Activated T-helper 2 cell treated with anti-CD3 and anti-CD28 coated beads, Interferon-gamma antibody, Interleukin-2, Interleukin-4, amounts not matched to agents 10 μg/mL and 5 μg/mL and 100 μg/mL, durations not matched to agents 14 hours and 24 hours and 36 hours (primary cell): Measurements from ENCODE around the gene DNAI4. TPM values are rescaled to one million over a fixed set of nuclear protein-coding genes. Genes with fewer than 3 reads are reported as not detected.
"Not testable (repeated sequence)": the region's sequence is repeated elsewhere in the genome, so short reads cannot be mapped to it uniquely, and the experiment has no call there.

Experiments used
- DNase-seq: peaks from one replicate; pipeline ENCODE4 v3.0.0; 2021; ENCODE audit warnings: low spot score
- H3K27ac Mint-ChIP-seq: one replicate; pipeline ENCODE4 v1.8.0; 2021; ENCODE audit warnings: mixed read lengths
- H3K27me3 Mint-ChIP-seq: one replicate; pipeline ENCODE4 v1.8.0; 2021; ENCODE audit warnings: low read depth, mixed read lengths
- H3K36me3 Mint-ChIP-seq: one replicate; pipeline ENCODE4 v1.8.0; 2021; ENCODE audit warnings: low read depth, mixed read lengths
- H3K4me1 Mint-ChIP-seq: one replicate; pipeline ENCODE4 v1.8.0; 2021; ENCODE audit warnings: low read depth, mixed read lengths
- H3K4me3 Mint-ChIP-seq: one replicate; pipeline ENCODE4 v1.8.0; 2021; ENCODE audit warnings: low read depth, mild to moderate bottlenecking, moderate library complexity, mixed read lengths
- H3K9me3 Mint-ChIP-seq: one replicate; pipeline ENCODE4 v1.8.0; 2021; ENCODE audit warnings: mixed read lengths
- intact Hi-C: fragments of 100-400 bp; cut with micrococcal nuclease; formaldehyde crosslinking; loops from one replicate; pipeline ENCODE4 v1.15.1; 2023
- total RNA-seq: library from RNA; stranded (reverse); gene quantifications from 2 replicates; pipeline ENCODE4 v1.2.3, GENCODE V29; 2022

Gene DNAI4
- total RNA-seq, 1 donor from 2014 or later, result 1.7 TPM

DNA sequence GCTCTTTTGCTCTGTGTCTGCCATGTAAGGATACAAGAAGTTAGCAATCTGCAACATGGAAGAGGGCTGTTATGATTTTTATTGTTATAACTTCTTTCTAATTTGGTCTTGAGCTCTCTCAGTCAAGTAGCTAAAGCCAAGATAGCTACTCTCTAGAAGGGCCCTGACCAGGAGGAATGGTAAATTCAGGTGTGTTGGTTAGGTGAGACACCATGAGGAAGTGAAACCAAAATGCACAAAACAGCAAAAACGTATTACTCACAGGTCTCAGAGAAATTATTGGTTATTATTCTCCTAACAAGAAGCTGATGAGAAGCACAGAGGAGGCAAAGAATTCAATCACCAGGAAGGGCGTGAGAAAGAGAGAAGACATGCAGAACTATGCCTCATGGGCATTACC lies 71.8 kb downstream of the DNAI4 start:
- no peak overlapping the region for H3K27ac Mint-ChIP-seq
- no peak for DNase-seq
- no peaks in the 10 kb centered on the region for H3K36me3 Mint-ChIP-seq
- no peaks in the 10 kb centered on the region for H3K9me3 Mint-ChIP-seq
- intact Hi-C loops, result no loop called here
- no peak overlapping the region for H3K4me3 Mint-ChIP-seq
- no peaks in the 10 kb centered on the region for H3K27me3 Mint-ChIP-seq
- no peaks in the 10 kb centered on the region for H3K4me1 Mint-ChIP-seq

DNA sequence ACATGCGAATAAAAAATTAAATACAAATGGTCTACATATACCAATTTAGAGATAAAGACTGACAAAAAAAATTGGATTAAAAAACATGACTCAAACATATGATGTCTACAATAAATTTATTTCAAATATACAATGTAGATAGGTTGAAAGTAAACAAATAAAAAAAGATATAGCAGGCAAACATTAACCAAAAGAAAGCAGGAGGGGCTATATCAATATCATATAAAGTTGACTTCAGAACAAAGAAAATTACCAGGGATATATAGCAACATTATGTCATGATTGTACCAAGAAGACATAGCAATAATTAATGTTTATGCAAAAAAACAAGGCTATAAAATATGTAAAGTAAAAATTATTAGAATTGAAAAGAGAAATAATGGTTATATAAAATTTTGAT lies 73.7 kb downstream of the DNAI4 start:
- no peaks in the 10 kb centered on the region for H3K27me3 Mint-ChIP-seq
- H3K9me3 Mint-ChIP-seq, result no peaks in the 10 kb centered on the region
- H3K36me3 Mint-ChIP-seq, result no peaks in the 10 kb centered on the region
- H3K4me3 Mint-ChIP-seq, result no peak overlapping the region
- H3K27ac Mint-ChIP-seq, result no peak overlapping the region
- intact Hi-C loops, result no loop called here
- DNase-seq, result no peak
- no peaks in the 10 kb centered on the region for H3K4me1 Mint-ChIP-seq

DNA sequence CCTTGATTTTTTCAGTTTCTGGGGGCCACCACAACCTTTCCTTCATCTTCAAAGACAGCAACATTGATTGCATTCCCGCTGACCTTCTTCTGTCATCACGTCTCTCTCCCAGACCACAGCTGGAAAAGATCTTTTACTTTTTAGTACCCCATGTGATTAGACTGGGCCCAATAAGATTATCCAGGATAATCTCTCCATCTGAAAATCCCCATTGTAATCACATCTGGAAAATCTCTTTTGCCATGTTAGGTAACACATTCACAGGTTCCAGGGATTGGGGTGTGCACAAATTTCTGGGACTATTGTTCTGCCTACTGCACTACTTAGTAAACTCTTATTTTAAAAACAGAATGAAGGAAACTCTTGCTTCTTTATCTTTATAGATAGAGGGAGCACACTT lies 76.5 kb downstream of the DNAI4 start:
- Mint-ChIP-seq H3K4me3 (no peak overlapping the region), H3K9me3 (no peaks in the 10 kb centered on the region), H3K4me1 (no peaks in the 10 kb centered on the region), H3K27ac (no peak overlapping the region), H3K27me3 (no peaks in the 10 kb centered on the region), H3K36me3 (no peaks in the 10 kb centered on the region)
- DNase-seq, result no peak
- intact Hi-C loops, result no loop called here

DNA sequence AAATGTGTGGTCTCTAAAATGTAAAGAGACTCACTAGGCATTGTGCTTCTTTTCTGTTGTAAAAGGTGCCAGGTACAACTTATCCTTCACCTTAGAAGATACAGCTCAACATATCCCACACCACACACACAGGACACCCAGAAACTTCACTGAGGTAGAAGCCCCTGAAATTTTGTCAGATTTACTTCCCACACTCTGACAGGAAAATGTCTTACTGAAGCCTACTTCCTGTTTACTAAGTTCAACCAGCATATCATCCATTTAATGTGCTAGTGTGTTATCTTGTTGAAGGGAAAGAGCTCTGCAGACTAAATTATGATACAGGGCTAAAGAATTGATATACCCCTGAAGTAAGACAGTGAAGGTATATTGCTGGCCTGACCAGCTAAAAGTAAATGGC lies 83.7 kb downstream of the DNAI4 start:
- H3K27me3 Mint-ChIP-seq, result no peaks in the 10 kb centered on the region
- intact Hi-C loops, result no loop called here
- H3K9me3 Mint-ChIP-seq, result no peaks in the 10 kb centered on the region
- H3K27ac Mint-ChIP-seq, result peak overlapping the region; percentile 52
- no peak overlapping the region for H3K4me3 Mint-ChIP-seq
- H3K36me3 Mint-ChIP-seq, result no peaks in the 10 kb centered on the region
- H3K4me1 Mint-ChIP-seq, result peaks cover 6% of the 10 kb centered on the region
- DNase-seq, result no peak

DNA sequence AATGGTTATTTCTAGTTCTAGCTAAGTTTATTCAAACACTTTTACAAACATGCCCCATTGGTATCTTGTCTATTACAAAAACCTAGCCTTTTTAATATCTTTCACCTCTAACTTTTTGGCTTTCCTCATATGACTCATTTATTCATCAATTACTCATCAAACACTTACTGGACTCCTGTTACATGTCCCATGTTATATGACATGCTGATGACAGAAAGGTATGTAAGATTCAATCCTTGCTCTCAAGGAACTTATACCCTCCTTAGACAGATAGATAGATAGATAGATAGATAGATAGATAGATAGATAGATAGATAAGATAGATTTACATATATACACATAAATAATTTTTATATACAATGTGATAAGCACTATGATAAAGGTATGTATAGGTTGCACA lies 89.7 kb downstream of the DNAI4 start:
- intact Hi-C loops, result no loop called here
- Mint-ChIP-seq H3K27ac (no peak overlapping the region), H3K4me1 (no peaks in the 10 kb centered on the region), H3K4me3 (no peak overlapping the region), H3K27me3 (no peaks in the 10 kb centered on the region), H3K9me3 (no peaks in the 10 kb centered on the region), H3K36me3 (no peaks in the 10 kb centered on the region)
- no peak for DNase-seq

DNA sequence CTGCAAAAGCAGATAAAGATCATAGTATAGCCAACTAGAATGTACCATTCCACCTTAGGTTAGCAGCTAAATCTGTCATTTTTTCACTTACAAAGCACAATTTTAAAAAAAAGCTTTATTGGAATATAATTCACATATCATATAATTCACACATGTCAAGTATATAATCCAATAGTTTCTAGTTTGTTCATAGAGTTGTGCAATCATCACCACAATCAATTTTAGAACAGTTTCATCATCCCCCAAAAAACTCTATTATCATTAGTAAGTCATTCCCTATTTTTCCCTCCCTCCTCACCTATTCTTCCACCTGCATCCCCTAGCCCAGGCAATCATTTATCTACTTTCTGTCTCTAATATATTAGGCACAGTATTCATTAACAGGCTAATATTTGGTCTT lies 91.5 kb downstream of the DNAI4 start:
- no peaks in the 10 kb centered on the region for H3K27me3 Mint-ChIP-seq
- H3K36me3 Mint-ChIP-seq, result no peaks in the 10 kb centered on the region
- intact Hi-C loops, result no loop called here

DNA sequence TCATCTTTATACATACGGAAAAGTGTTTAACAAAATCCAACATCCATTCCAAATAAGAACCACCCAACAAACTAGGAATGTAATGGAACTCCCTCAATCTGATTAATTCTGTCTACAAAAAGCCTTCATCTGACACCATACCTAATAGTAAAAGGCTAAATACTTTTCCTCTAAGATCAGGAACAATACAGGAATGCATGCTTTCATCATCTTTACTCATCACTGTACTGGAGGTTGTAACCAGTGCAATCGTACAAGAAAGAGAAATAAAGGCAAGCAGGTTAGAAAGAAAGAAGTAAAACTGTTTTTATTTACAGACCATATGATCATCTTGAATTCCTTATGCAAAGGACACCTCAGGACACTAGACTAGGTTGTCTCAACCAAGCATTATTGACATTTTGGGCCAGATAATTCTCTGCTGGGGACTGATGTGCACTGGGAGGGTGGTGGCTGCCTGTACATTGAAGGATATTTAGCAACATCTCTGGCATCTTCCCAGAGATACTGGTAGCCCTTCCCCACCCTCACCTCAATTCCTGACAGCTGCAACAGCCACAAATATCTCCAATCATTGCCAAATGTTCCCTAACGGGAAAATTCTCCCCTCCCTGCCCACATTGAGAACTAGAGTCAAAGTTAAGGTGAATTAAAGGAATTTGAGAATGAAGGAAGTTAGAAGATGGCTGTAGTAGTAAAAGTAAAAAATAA lies 93.0 kb downstream of the DNAI4 start:
- Mint-ChIP-seq H3K4me3 (no peak overlapping the region), H3K4me1 (no peaks in the 10 kb centered on the region), H3K27me3 (no peaks in the 10 kb centered on the region), H3K27ac (no peak overlapping the region), H3K36me3 (no peaks in the 10 kb centered on the region), H3K9me3 (no peaks in the 10 kb centered on the region)
- no peak for DNase-seq
- intact Hi-C loops, result no loop called here

More for the DNA sequence above, 91.5 kb downstream of the DNAI4 start:
- no peaks in the 10 kb centered on the region for H3K4me1 Mint-ChIP-seq
- no peak overlapping the region for H3K4me3 Mint-ChIP-seq
- DNase-seq, result no peak
- H3K27ac Mint-ChIP-seq, result no peak overlapping the region
- H3K9me3 Mint-ChIP-seq, result no peaks in the 10 kb centered on the region

DNA sequence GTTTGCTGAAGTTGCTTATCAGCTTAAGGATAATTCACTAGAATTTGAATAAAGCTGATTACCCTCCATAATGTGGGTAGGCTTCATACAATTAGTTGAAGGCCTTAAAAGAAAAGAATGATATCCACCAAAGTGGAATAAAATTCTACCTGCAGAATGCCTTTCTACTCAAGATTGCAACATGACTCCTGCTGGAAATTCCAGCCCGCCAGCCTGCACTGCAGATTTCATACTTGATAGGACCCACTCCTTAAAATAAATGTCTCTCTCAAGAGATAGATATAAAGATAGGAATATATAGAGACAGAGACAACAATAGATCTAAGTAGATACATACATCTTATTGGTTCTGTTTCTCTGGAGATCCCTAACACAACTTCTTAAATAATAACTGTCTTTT lies 99.9 kb downstream of the DNAI4 start:
- Mint-ChIP-seq H3K4me3 (no peak overlapping the region), H3K27me3 (no peaks in the 10 kb centered on the region), H3K4me1 (no peaks in the 10 kb centered on the region), H3K36me3 (no peaks in the 10 kb centered on the region), H3K27ac (no peak overlapping the region), H3K9me3 (no peaks in the 10 kb centered on the region)
- DNase-seq, result no peak
- intact Hi-C loops, result loop anchor here (10.0 kb wide), 1 partner anchor 60 kb away; no protein-coding TSS in a partner anchor

DNA sequence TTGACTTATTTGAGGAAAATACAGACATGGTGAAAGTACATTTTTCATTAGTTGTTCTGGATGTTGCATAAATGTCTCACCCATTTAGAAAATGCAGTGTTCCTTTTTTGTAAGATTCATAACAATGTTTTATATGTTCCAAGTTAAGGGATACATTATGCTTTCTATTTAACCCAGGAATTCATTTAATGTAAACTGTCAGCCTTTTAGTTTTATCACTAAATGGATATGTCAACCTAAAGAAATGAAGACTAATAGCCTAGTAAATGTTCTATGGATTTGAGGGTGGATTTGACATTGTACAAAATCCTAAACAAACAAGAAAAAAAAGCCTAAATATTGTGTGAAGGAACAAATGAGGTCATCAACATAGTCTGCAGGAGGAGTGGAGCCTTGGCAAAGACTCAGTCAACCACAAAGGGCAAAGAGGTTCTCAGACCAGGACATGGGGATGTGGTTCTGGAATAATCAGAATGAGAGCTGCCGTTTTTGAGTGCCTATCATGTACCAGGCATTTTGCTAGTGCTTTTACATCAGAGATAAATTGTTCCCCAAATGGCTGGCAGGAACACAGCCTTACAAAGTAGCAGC lies 114.8 kb downstream of the DNAI4 start:
- H3K9me3 Mint-ChIP-seq, result no peaks in the 10 kb centered on the region
- H3K4me1 Mint-ChIP-seq, result no peaks in the 10 kb centered on the region
- no peak for DNase-seq
- peaks cover 2% of the 10 kb centered on the region for H3K27me3 Mint-ChIP-seq
- no peak overlapping the region for H3K4me3 Mint-ChIP-seq
- no peak overlapping the region for H3K27ac Mint-ChIP-seq
- intact Hi-C loops, result no loop called here
- no peaks in the 10 kb centered on the region for H3K36me3 Mint-ChIP-seq

DNA sequence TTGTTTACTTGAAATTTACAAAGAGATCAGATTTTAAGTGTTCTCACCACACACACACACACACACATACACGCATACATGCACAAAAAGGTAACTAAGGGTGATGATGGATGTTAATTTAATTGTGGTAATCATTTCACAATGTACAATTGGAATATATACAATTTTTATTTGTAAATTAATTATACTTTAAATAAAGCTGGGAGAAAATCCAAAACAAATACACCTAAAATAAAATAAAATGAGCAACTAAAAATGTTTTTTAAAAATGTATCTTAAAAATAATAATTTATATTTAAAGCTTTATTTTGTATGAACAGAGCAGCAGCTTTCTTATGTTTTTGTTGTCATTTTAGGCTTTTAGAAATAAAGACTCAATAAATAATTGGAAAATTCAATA lies 115.4 kb downstream of the DNAI4 start:
- H3K27me3 Mint-ChIP-seq, result peaks cover 2% of the 10 kb centered on the region
- intact Hi-C loops, result no loop called here
- H3K9me3 Mint-ChIP-seq, result no peaks in the 10 kb centered on the region
- H3K4me3 Mint-ChIP-seq, result no peak overlapping the region
- no peak overlapping the region for H3K27ac Mint-ChIP-seq
- H3K36me3 Mint-ChIP-seq, result no peaks in the 10 kb centered on the region
- H3K4me1 Mint-ChIP-seq, result no peaks in the 10 kb centered on the region
- no peak for DNase-seq

DNA sequence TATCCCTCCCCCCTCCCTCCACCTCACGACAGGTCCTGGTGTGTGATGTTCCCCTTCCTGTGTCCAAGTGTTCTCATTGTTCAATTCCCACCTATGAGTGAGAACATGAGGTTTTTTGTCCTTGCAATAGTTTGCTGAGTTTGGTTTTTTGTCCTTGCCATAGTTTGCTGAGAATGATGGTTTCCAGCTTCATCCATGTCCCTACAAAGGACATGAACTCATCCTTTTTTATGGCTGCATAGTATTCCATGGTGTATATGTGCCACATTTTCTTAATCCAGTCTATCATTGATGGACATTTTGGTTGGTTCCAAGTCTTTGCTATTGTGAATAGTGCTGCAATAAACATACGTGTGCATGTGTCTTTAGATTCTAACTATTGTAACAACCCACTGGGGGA lies 128.8 kb downstream of the DNAI4 start:
- H3K9me3 Mint-ChIP-seq, intact Hi-C loops, H3K27ac Mint-ChIP-seq, DNase-seq, H3K4me3 Mint-ChIP-seq, H3K4me1 Mint-ChIP-seq, H3K27me3 Mint-ChIP-seq, H3K36me3 Mint-ChIP-seq: not testable (repeated sequence)

DNA sequence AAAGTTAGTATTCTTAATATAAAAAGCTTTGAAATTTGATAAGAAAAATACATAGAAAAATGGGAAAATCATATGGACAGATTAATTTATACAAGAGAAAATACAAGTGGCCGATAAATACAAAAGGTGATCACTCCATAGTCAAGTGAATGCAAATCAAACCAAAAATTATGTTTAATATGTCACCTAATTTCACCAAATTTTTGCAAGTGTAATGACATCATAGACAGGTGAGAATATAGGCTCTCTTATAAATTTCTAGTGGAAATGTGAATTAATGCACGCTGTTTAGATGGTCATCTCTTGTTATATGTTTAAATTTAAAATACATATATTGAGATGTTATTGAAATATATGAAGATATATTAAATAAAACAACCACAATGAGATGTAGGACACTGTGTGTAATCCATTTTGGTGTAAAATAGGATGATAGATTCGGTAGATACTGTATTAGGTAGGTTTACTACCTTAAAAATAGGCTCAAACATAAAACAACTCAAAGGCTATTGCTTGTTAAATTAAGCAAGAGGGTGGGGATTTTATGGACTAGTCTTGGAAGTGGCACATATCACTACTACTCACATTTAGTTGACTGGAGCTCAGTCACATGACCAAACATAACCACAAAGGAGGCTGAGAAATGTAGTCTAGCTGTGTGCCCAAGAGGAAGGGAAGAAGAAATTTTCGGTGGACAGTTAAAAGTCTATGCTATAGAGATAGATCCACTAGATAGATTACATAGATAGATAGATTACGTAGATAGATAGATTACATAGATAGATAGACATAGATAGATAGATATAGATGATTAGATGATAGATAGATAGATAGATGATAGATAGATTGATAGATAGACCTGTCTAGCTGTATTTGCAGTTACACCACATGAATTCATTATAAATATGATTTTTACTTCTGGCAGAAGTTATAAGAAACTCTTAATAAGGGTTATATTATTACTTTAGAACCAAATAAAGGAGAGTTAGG lies 132.7 kb downstream of the DNAI4 start:
- no peak overlapping the region for H3K4me3 Mint-ChIP-seq
- no peak for DNase-seq
- no peak overlapping the region for H3K27ac Mint-ChIP-seq
- intact Hi-C loops, result no loop called here
- no peaks in the 10 kb centered on the region for H3K36me3 Mint-ChIP-seq
- H3K9me3 Mint-ChIP-seq, result no peaks in the 10 kb centered on the region
- no peaks in the 10 kb centered on the region for H3K27me3 Mint-ChIP-seq
- H3K4me1 Mint-ChIP-seq, result peaks cover 12% of the 10 kb centered on the region
